ENCODE measurements around the gene CPSF4.
A peak's percentile ranks its signal among the peaks of the same experiment; 100 is the strongest.

CPSF4 gene

DNA sequence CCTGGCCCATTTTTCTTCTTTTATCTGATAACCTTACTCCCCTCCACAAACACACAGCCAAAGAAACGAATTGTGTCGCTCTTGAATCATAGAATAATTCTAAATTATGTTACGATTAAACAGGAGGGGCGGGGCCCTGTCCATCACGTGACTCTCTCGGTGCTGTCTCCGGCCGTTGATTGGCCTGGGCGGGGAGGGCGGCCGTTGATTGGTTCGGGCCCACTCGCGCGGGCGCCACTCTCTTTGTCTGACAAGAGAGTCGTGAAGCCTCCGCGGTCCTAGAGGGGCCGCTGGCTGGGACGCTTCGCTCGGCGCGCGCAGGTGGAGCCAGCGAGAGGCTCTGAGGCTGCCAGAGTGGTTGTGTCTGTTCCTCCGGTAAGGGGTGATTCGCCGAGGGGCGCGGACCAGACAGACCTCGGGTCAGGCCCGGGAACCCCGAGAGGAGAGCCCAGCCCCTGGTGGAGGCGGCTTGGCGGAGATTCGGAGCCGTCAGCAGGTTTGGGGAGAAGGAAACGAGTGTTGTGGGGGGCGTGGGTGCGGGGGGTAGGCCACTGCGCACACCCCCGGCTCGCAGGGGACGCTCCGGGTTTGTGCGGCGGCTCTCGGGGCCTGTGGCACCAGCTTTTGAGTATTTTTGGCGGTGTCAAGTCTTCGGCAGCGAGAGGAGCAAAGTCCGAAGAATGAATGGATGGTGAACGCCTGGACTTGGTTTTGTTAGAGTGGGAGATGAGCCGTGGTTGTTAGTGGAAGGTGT is 34.0 kb downstream of the CPSF4 start, which contains the start of gene ZNF789 (continued):
- TF ChIP-seq ZFP37 (tag by site-specific recombination; IDR thresholded peaks at IDR 0.05) (peak; percentile 63; the same call in 1 of the 2 replicates), ZNF48 (tag by site-specific recombination; IDR thresholded peaks at IDR 0.05) (no peak), WT1 (tag by site-specific recombination; IDR thresholded peaks at IDR 0.05) (peak; percentile 7; the same call in 1 of the 2 replicates), ZNF202 (tag by site-specific recombination; IDR thresholded peaks at IDR 0.05; ENCODE audit: borderline replicate concordance) (no peak), ZNF19 (tag by site-specific recombination; IDR thresholded peaks at IDR 0.05; ENCODE audit: low read depth) (no peak), ZNF302 (tag by site-specific recombination; IDR thresholded peaks at IDR 0.05; ENCODE audit: low read depth) (no peak), ZNF221 (tag by site-specific recombination; IDR thresholded peaks at IDR 0.05; ENCODE audit: borderline replicate concordance) (no peak), ZNF600 (tag by site-specific recombination; IDR thresholded peaks at IDR 0.05) (peak; percentile 84), ZNF596 (tag by site-specific recombination; IDR thresholded peaks at IDR 0.05) (no peak), ZNF654 (tag by site-specific recombination; IDR thresholded peaks at IDR 0.05; ENCODE audit: low read depth) (no peak), ZBTB21 (tag by site-specific recombination; IDR thresholded peaks at IDR 0.05) (0 out of 2 replicates have a peak, but pooled peaks have one; percentile 11), KLF8 (tag by site-specific recombination; IDR thresholded peaks at IDR 0.05) (peak; percentile 71; the same call in 1 of the 2 replicates), PRDM1 (tag by site-specific recombination; IDR thresholded peaks at IDR 0.05) (no peak), ZNF10 (tag by site-specific recombination; IDR thresholded peaks at IDR 0.05) (peak; percentile 29; the same call in 1 of the 2 replicates), BCL11A (tag by site-specific recombination; IDR thresholded peaks at IDR 0.05; ENCODE audit: low read depth) (no peak), ZNF548 (tag by site-specific recombination; IDR thresholded peaks at IDR 0.05) (no peak), ZSCAN30 (tag by site-specific recombination; IDR thresholded peaks at IDR 0.05) (peak; percentile 53; the same call in 1 of the 2 replicates), YY1 (tag by site-specific recombination; IDR thresholded peaks at IDR 0.05) (peak; percentile 55; the same call in 1 of the 2 replicates), ZNF354C (tag by site-specific recombination; IDR thresholded peaks at IDR 0.05; ENCODE audit: borderline replicate concordance, low read depth) (no peak), HOXA7 (CRISPR knock-in tag; IDR thresholded peaks at IDR 0.05; ENCODE audit: borderline replicate concordance) (no peak), ZNF768 (tag by site-specific recombination; IDR thresholded peaks at IDR 0.05) (no peak; the same call in 1 of the 2 replicates), ZNF473 (tag by site-specific recombination; IDR thresholded peaks at IDR 0.05) (no peak), ZNF433 (tag by site-specific recombination; IDR thresholded peaks at IDR 0.05; ENCODE audit: low read depth) (no peak), ZNF544 (tag by site-specific recombination; IDR thresholded peaks at IDR 0.05) (no peak), ZNF521 (tag by site-specific recombination; IDR thresholded peaks at IDR 0.05) (no peak)
- TF ChIP-seq, protein P1, sequence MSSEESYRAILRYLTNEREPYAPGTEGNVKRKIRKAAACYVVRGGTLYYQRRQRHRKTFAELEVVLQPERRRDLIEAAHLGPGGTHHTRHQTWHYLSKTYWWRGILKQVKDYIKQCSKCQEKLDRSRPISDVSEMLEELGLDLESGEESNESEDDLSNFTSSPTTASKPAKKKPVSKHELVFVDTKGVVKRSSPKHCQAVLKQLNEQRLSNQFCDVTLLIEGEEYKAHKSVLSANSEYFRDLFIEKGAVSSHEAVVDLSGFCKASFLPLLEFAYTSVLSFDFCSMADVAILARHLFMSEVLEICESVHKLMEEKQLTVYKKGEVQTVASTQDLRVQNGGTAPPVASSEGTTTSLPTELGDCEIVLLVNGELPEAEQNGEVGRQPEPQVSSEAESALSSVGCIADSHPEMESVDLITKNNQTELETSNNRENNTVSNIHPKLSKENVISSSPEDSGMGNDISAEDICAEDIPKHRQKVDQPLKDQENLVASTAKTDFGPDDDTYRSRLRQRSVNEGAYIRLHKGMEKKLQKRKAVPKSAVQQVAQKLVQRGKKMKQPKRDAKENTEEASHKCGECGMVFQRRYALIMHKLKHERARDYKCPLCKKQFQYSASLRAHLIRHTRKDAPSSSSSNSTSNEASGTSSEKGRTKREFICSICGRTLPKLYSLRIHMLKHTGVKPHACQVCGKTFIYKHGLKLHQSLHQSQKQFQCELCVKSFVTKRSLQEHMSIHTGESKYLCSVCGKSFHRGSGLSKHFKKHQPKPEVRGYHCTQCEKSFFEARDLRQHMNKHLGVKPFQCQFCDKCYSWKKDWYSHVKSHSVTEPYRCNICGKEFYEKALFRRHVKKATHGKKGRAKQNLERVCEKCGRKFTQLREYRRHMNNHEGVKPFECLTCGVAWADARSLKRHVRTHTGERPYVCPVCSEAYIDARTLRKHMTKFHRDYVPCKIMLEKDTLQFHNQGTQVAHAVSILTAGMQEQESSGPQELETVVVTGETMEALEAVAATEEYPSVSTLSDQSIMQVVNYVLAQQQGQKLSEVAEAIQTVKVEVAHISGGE (tag by site-specific recombination; conservative IDR thresholded peaks at IDR 0.05; ENCODE audit: low read depth) = peak; percentile 47
- TF ChIP-seq, protein P2, sequence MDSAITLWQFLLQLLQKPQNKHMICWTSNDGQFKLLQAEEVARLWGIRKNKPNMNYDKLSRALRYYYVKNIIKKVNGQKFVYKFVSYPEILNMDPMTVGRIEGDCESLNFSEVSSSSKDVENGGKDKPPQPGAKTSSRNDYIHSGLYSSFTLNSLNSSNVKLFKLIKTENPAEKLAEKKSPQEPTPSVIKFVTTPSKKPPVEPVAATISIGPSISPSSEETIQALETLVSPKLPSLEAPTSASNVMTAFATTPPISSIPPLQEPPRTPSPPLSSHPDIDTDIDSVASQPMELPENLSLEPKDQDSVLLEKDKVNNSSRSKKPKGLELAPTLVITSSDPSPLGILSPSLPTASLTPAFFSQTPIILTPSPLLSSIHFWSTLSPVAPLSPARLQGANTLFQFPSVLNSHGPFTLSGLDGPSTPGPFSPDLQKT (IDR thresholded peaks at IDR 0.05; ENCODE audit: borderline replicate concordance, low read depth, low read length) = no peak
- TF ChIP-seq, protein P3, sequence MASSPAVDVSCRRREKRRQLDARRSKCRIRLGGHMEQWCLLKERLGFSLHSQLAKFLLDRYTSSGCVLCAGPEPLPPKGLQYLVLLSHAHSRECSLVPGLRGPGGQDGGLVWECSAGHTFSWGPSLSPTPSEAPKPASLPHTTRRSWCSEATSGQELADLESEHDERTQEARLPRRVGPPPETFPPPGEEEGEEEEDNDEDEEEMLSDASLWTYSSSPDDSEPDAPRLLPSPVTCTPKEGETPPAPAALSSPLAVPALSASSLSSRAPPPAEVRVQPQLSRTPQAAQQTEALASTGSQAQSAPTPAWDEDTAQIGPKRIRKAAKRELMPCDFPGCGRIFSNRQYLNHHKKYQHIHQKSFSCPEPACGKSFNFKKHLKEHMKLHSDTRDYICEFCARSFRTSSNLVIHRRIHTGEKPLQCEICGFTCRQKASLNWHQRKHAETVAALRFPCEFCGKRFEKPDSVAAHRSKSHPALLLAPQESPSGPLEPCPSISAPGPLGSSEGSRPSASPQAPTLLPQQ (tag by site-specific recombination; IDR thresholded peaks at IDR 0.05) = no peak
- TF ChIP-seq, protein P4, sequence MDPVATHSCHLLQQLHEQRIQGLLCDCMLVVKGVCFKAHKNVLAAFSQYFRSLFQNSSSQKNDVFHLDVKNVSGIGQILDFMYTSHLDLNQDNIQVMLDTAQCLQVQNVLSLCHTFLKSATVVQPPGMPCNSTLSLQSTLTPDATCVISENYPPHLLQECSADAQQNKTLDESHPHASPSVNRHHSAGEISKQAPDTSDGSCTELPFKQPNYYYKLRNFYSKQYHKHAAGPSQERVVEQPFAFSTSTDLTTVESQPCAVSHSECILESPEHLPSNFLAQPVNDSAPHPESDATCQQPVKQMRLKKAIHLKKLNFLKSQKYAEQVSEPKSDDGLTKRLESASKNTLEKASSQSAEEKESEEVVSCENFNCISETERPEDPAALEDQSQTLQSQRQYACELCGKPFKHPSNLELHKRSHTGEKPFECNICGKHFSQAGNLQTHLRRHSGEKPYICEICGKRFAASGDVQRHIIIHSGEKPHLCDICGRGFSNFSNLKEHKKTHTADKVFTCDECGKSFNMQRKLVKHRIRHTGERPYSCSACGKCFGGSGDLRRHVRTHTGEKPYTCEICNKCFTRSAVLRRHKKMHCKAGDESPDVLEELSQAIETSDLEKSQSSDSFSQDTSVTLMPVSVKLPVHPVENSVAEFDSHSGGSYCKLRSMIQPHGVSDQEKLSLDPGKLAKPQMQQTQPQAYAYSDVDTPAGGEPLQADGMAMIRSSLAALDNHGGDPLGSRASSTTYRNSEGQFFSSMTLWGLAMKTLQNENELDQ (tag by site-specific recombination; IDR thresholded peaks at IDR 0.05; ENCODE audit: low read depth) = no peak
- TF ChIP-seq, protein P5, sequence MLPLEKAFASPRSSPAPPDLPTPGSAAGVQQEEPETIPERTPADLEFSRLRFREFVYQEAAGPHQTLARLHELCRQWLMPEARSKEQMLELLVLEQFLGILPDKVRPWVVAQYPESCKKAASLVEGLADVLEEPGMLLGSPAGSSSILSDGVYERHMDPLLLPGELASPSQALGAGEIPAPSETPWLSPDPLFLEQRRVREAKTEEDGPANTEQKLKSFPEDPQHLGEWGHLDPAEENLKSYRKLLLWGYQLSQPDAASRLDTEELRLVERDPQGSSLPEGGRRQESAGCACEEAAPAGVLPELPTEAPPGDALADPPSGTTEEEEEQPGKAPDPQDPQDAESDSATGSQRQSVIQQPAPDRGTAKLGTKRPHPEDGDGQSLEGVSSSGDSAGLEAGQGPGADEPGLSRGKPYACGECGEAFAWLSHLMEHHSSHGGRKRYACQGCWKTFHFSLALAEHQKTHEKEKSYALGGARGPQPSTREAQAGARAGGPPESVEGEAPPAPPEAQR (tag by site-specific recombination; IDR thresholded peaks at IDR 0.05) = no peak
